Measurements from ENCODE around the gene OSBPL7.

The OSBPL7 gene

GRCh38 chr17:47821424-47822391, at the start of gene OSBPL7:
Gene OSBPL7 (minus strand): TSS chr17:47821794. CDS start chr17:47820278, 1,516 bp downstream.
- peak; percentile 57 for DNase-seq (ENCODE audit: low spot score)

- DNase-seq (ENCODE audit: low spot score) = no peak
Measured at GRCh38 chr17:47871048-47871447, 49.5 kb upstream of the OSBPL7 start.

- DNase-seq (ENCODE audit: low spot score) = no peak
Measured at GRCh38 chr17:47870056-47870455, 48.5 kb upstream of the OSBPL7 start.

GRCh38 chr17:47869114-47869513, 47.5 kb upstream of the OSBPL7 start:
- no peak for DNase-seq (ENCODE audit: low spot score)

GRCh38 chr17:47867813-47868533, 46.4 kb upstream of the OSBPL7 start:
- no peak for DNase-seq (ENCODE audit: low spot score)

- DNase-seq (ENCODE audit: low spot score) = no peak
Measured at GRCh38 chr17:47866941-47867340, 45.3 kb upstream of the OSBPL7 start.

GRCh38 chr17:47864791-47865216, 43.2 kb upstream of the OSBPL7 start:
- no peak for DNase-seq (ENCODE audit: low spot score)

- no peak for DNase-seq (ENCODE audit: low spot score)
Measured at GRCh38 chr17:47862621-47863440, 41.2 kb upstream of the OSBPL7 start.

- DNase-seq (ENCODE audit: low spot score) = no peak
Measured at GRCh38 chr17:47860386-47860785, 38.8 kb upstream of the OSBPL7 start.

- DNase-seq (ENCODE audit: low spot score) = no peak
Measured at GRCh38 chr17:47857551-47858455, 36.2 kb upstream of the OSBPL7 start.

GRCh38 chr17:47856830-47857229, 35.2 kb upstream of the OSBPL7 start:
- no peak for DNase-seq (ENCODE audit: low spot score)

GRCh38 chr17:47855737-47856136, 34.1 kb upstream of the OSBPL7 start:
- no peak for DNase-seq (ENCODE audit: low spot score)

- no peak for DNase-seq (ENCODE audit: low spot score)
Measured at GRCh38 chr17:47853616-47854015, 32.0 kb upstream of the OSBPL7 start.

- no peak for DNase-seq (ENCODE audit: low spot score)
Measured at GRCh38 chr17:47852113-47852949, 30.7 kb upstream of the OSBPL7 start.

GRCh38 chr17:47851764-47852112, 30.1 kb upstream of the OSBPL7 start:
- no peak for DNase-seq (ENCODE audit: low spot score)

- peak; percentile 85 for DNase-seq (ENCODE audit: low spot score)
Measured at GRCh38 chr17:47850692-47851573, 29.3 kb upstream of the OSBPL7 start, which contains the start of gene SP6. Gene SP6 (minus strand): TSS chr17:47851163. CDS start chr17:47848429, 2,734 bp downstream.

- DNase-seq (ENCODE audit: low spot score) = no peak
Measured at GRCh38 chr17:47850373-47850691, 28.7 kb upstream of the OSBPL7 start.

- no peak for DNase-seq (ENCODE audit: low spot score)
Measured at GRCh38 chr17:47848198-47848513, 26.6 kb upstream of the OSBPL7 start.

All from HuH-7.5 (cell line).